SK-N-MC (cell line): Measurements from ENCODE around the gene SLC22A4.

Source experiments
- FOXP2 ChIP-seq: optimal IDR thresholded peaks from 2 replicates; pipeline ENCODE3; 2011; ENCODE audit warnings: mild to moderate bottlenecking, moderate library complexity; ENCODE audit not compliant: insufficient read depth; ENCODE audit errors: extremely low read length, control extremely low read depth
- POLR2AphosphoS5 ChIP-seq: IDR thresholded peaks from 2 replicates; pipeline ENCODE4 v1.6.1; 2012; ENCODE audit warnings: mild to moderate bottlenecking, low read depth, low read length, borderline replicate concordance

DNA sequence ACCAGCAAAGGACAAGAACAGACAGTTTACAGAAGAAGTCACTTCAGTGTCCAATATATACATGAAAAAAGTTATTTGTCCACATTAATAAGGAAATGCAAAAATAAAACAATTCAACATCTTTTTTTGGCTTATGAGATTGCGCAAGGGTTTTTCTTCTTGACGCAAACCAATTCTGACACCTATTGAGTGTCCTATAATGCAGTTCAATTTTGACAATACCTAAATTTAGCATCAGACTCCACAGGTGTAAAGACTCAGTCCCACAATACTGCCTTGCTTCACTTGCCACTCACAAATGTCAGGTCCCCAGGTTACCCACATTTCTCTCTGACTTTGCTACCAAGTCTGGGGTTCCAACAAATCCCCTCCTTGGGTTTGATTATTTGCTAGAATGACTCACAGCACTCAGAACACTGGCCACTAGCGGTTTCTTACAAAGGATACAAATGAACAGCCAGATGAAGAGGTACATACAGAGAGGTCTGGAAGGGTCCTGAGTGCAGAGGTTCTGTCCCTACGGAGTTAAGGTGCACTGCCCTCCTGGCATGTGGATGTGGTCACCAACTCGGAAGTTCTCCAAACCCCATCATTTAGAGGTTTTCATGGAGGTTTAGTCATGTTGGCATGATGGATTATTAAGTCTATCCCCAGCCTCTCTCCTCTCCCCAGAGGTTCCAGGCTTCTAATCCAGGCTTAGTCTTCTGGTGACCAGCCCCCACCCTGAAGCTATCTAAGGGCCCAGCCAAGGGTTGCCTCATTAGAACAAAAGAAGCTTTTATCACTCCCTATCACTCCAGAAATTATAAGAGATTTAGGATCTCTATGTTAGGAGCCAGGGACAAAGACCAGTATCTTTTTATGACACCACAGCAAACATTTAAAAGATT is 48.3 kb downstream of the SLC22A4 start:
- TF ChIP-seq POLR2AphosphoS5 (no peak), FOXP2 (no peak)
